ENCODE data around the gene ZNF318. TPM values are rescaled to one million over a fixed set of nuclear protein-coding genes. Genes with fewer than 3 reads are reported as not detected.
"Not testable (repeated sequence)": the region's sequence is repeated elsewhere in the genome, so short reads cannot be mapped to it uniquely, and the experiment has no call there.

ZNF318 gene, protein sequence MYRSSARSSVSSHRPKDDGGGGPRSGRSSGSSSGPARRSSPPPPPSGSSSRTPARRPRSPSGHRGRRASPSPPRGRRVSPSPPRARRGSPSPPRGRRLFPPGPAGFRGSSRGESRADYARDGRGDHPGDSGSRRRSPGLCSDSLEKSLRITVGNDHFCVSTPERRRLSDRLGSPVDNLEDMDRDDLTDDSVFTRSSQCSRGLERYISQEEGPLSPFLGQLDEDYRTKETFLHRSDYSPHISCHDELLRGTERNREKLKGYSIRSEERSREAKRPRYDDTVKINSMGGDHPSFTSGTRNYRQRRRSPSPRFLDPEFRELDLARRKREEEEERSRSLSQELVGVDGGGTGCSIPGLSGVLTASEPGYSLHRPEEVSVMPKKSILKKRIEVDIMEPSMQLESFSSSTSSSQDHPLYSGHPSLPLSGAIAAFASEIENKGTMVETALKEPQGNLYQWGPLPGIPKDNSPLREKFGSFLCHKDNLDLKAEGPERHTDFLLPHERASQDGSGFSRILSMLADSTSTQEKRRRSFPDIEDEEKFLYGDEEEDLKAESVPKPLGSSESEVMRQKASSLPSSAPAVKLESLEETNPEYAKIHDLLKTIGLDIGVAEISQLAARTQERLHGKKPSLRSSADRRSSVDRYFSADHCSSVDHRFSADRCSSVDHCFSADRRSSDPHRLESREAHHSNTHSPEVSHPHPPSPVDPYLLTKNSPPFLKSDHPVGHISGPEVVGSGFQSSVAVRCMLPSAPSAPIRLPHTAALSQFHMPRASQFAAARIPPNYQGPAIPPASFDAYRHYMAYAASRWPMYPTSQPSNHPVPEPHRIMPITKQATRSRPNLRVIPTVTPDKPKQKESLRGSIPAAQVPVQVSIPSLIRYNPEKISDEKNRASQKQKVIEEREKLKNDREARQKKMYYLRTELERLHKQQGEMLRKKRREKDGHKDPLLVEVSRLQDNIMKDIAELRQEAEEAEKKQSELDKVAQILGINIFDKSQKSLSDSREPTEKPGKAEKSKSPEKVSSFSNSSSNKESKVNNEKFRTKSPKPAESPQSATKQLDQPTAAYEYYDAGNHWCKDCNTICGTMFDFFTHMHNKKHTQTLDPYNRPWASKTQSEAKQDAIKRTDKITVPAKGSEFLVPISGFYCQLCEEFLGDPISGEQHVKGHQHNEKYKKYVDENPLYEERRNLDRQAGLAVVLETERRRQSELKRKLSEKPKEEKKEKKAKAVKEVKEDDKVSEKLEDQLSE (N-terminal part only)
- 22.0 and 23.2 TPM in 2 replicates for total RNA-seq
- long read RNA-seq, partial matches to known transcripts = 5 of 18 reads
- long read RNA-seq, other reads (novel, unspliced or antisense) = 13 of 18 reads

DNA sequence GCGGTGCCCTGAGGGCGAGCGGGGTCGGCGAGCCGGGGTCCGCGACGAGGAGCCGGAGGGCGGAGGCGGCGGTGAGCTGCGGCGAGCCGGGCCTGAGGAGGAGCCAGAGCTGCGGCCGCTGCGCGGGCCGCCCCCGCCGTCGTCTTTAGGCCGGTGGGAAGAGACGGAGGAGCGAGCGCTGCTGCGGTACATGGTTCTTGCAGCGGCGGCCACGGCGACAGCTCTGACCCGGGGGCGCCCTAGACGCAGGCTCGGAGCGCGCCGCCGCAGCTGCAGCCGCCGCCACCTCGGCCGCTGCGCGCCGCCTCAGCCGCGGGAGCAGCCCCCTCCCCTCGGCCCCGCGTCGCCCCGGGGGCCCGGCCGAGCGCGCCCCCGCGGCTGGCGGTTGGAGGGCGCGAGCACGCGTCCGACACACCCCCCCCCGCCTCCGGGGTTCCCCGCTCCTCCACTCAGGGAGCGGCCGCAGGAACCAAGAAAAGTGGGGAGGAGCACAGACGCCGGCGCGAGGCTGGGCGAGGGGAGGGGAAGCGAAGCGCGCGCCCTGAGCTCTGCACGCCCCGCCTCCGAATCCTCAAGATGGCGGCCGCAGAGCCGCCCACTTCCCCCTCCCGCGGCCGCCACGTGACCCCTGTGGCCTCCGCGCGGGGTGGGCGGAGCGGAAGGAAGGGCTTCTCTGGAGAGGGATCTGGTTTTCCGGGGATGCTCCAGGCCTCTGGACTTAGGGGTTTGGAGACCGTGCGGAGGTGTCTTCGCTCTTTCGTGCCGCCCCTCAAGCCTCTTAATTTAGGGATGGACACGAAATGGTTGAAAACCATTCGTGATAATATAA, at the start of gene ZNF318:
ZNF318 (minus strand) TSS at position 474 of the 829 bp plus-strand sequence; CDS start at position 192, 282 bp downstream.
- peaks cover 11% of the 10 kb centered on the region for H3K4me1 Mint-ChIP-seq (ENCODE audit: low read depth)
- peak within 1 kb of the TSS; percentile 91 for H3K27ac Mint-ChIP-seq
- H3K4me3 Mint-ChIP-seq (ENCODE audit: low read depth) = peak within 1 kb of the TSS; percentile 85
- no peaks in the 10 kb centered on the region for H3K27me3 Mint-ChIP-seq
- H3K36me3 Mint-ChIP-seq (ENCODE audit: insufficient read depth) = peaks cover 8% of the 10 kb centered on the region
- H3K9me3 Mint-ChIP-seq (ENCODE audit: low read depth) = no peaks in the 10 kb centered on the region
- TF ChIP-seq, protein P1, sequence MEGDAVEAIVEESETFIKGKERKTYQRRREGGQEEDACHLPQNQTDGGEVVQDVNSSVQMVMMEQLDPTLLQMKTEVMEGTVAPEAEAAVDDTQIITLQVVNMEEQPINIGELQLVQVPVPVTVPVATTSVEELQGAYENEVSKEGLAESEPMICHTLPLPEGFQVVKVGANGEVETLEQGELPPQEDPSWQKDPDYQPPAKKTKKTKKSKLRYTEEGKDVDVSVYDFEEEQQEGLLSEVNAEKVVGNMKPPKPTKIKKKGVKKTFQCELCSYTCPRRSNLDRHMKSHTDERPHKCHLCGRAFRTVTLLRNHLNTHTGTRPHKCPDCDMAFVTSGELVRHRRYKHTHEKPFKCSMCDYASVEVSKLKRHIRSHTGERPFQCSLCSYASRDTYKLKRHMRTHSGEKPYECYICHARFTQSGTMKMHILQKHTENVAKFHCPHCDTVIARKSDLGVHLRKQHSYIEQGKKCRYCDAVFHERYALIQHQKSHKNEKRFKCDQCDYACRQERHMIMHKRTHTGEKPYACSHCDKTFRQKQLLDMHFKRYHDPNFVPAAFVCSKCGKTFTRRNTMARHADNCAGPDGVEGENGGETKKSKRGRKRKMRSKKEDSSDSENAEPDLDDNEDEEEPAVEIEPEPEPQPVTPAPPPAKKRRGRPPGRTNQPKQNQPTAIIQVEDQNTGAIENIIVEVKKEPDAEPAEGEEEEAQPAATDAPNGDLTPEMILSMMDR (IDR thresholded peaks at IDR 0.05; ENCODE audit: unreplicated experiment) = peak; percentile 2
- peak; percentile 92 for DNase-seq (ENCODE audit: low spot score, unreplicated experiment)

DNA sequence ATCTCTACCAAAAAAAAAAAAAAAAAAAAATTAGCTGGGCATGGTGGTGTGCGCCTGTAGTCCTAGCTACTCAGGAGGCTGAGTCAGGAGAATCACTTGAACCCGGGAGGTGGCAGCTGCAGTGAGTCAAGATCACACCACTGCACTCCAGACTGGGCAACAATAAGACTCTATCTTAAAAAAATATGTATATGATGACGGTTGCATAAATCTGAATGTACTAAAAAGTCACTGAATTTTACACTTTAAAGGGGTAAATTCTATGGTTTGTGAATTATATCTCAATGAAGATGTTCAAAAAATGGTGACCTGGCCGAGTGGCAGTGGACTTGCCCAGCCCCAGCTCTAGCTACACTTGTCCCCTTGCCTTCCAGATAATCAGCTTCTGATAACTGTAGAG, 47.5 kb upstream of the ZNF318 start:
- DNase-seq (ENCODE audit: low spot score, unreplicated experiment) = no peak
- Mint-ChIP-seq H3K36me3 (ENCODE audit: insufficient read depth) (no peaks in the 10 kb centered on the region), H3K27ac (no peak overlapping the region), H3K27me3 (peaks cover 20% of the 10 kb centered on the region), H3K4me1 (ENCODE audit: low read depth) (no peaks in the 10 kb centered on the region), H3K9me3 (ENCODE audit: low read depth) (no peaks in the 10 kb centered on the region), H3K4me3 (ENCODE audit: low read depth) (no peak overlapping the region)
- TF ChIP-seq, protein P1 (IDR thresholded peaks at IDR 0.05; ENCODE audit: unreplicated experiment) = no peak

DNA sequence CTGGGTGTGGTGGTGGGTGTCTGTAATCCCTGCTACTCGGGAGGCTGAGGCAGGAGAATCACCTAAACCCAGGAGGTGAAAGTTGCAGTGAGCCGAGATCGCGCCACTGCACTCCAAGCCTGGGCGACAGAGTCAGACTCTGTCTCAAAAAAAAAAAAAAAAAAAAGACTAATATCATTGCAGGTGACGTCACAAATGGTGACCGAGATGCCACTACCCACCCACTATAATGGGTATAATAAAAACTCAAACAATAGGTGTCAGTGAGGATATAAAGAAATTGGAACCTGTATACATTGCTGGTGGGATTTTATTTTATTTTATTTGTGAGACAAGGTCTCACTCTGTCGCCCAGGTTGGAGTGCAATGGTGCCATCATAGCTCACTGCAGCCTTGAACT, 45.8 kb upstream of the ZNF318 start:
- not testable (repeated sequence) for H3K9me3 Mint-ChIP-seq (ENCODE audit: low read depth); H3K27ac Mint-ChIP-seq; H3K4me1 Mint-ChIP-seq (ENCODE audit: low read depth); H3K4me3 Mint-ChIP-seq (ENCODE audit: low read depth); DNase-seq (ENCODE audit: low spot score, unreplicated experiment); H3K36me3 Mint-ChIP-seq (ENCODE audit: insufficient read depth)
- H3K27me3 Mint-ChIP-seq = peaks cover 20% of the 10 kb centered on the region

DNA sequence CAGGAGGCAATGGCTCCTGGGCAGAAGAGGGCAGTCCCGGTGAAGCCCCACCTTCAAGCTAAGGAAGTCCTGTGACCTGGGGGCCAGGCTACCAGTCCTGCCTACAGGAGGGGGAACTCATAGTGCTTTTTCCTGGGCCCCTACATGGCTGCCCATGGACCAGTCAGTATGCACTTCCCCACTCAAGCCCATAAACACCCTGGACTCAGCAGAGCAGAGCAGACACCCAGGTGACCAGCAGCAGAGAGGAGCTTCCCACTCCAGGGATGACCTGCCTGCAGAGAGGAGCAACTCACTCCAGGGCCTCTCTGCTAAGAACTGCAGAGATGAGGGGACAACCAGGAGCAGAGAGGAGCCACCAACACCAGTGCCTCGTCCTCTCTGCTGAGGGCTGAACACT, 43.6 kb upstream of the ZNF318 start:
- H3K36me3 Mint-ChIP-seq (ENCODE audit: insufficient read depth) = no peaks in the 10 kb centered on the region
- H3K9me3 Mint-ChIP-seq (ENCODE audit: low read depth) = no peaks in the 10 kb centered on the region
- H3K4me1 Mint-ChIP-seq (ENCODE audit: low read depth) = no peaks in the 10 kb centered on the region
- TF ChIP-seq, protein P1 (IDR thresholded peaks at IDR 0.05; ENCODE audit: unreplicated experiment) = no peak
- DNase-seq (ENCODE audit: low spot score, unreplicated experiment) = no peak
- H3K4me3 Mint-ChIP-seq (ENCODE audit: low read depth) = no peak overlapping the region
- H3K27ac Mint-ChIP-seq = no peak overlapping the region
- H3K27me3 Mint-ChIP-seq = peaks cover 10% of the 10 kb centered on the region

DNA sequence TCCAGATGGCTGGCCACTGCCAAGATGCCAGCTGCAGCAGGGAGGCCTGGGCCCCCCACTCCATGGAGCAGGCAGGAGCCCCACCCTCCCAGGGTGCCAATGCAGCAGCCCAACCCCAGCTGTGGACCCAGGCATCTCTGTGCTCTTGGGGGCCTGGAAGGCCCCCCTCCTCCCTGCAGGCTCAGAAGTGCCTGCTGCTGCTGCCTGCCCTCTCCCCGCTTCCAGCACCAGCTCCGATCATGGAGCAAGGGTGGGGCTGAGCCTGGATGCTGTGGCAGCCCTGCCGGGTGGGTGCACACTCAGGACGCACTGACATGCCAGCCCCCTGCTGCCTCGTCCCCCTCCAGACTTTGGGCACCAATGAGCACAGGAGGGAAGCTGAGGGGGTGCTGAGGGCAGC, 43.1 kb upstream of the ZNF318 start:
- Mint-ChIP-seq H3K27ac (no peak overlapping the region), H3K4me3 (ENCODE audit: low read depth) (no peak overlapping the region), H3K36me3 (ENCODE audit: insufficient read depth) (no peaks in the 10 kb centered on the region), H3K4me1 (ENCODE audit: low read depth) (no peaks in the 10 kb centered on the region), H3K9me3 (ENCODE audit: low read depth) (no peaks in the 10 kb centered on the region), H3K27me3 (peaks cover 5% of the 10 kb centered on the region)
- TF ChIP-seq, protein P1 (IDR thresholded peaks at IDR 0.05; ENCODE audit: unreplicated experiment) = no peak
- DNase-seq (ENCODE audit: low spot score, unreplicated experiment) = no peak

DNA sequence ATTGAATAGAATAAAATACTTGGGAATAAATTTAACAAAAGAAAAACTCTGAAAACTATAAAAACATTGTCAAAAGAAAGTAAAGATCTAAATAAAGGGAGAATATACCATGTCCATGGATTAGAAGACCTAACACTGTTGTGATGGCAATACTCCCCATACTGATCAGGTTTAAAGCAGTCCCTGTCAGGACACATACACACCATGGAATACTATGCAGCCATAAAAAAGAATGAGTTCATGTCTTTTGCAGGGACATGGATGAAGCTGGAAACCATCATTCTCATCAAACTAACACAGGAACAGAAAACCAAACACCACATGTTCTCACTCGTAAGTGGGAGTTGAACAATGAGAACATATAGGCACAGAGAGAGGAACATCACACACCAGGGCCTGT, 41.3 kb upstream of the ZNF318 start:
- not testable (repeated sequence) for H3K9me3 Mint-ChIP-seq (ENCODE audit: low read depth); H3K4me1 Mint-ChIP-seq (ENCODE audit: low read depth); H3K27ac Mint-ChIP-seq

More for the DNA sequence above, 41.3 kb upstream of the ZNF318 start:
- DNase-seq (ENCODE audit: low spot score, unreplicated experiment); H3K27me3 Mint-ChIP-seq; H3K4me3 Mint-ChIP-seq (ENCODE audit: low read depth); H3K36me3 Mint-ChIP-seq (ENCODE audit: insufficient read depth): not testable (repeated sequence)
